HCT116 (cell line): ENCODE results near the gene IGFN1. TPM values are rescaled to one million over a fixed set of nuclear protein-coding genes. Genes with fewer than 3 reads are reported as not detected.

Source experiments
- ATAC-seq: fragments of 200-7000 bp; cut with Tn5 transposase; 2 replicates; pipeline ENCODE4 v1.9.1; 2020; ENCODE audit warnings: mild to moderate bottlenecking, moderate library complexity
- BruUV-seq: library from RNA; stranded (reverse); fragments of 400-500 nt; replicated peaks from 2 replicates; lab custom pipeline; 2021; lab: Mats Ljungman, UMichigan
- CTCF ChIA-PET: fragments of 300-600 bp; sonication (Branson Sonifier 250); formaldehyde crosslinking; loops from one replicate; lab custom pipeline; 2021; ENCODE audit warnings: antibody characterized with exemption; lab: Charles Lee
- POLR2A ChIA-PET: fragments of 300-600, 350-600 bp; sonication (Branson Sonifier 250); formaldehyde crosslinking; loops from one replicate; lab custom pipeline; 2021; ENCODE audit warnings: antibody characterized with exemption; lab: Charles Lee
- RAD21 ChIA-PET, 2 experiments: fragments of 300-600 bp; sonication (Branson Sonifier 250); formaldehyde crosslinking; loops; one replicate each; lab custom pipeline; 2023; ENCODE audit warnings: low total read pairs in 2 of 2; ENCODE audit not compliant: uncharacterized antibody in 2 of 2, unreplicated experiment in 2 of 2, low non-redundant PET in 1 of 2; lab: Charles Lee
- DNase-seq: peaks from one replicate; pipeline ENCODE4 v3.0.0-alpha.2; 2010; ENCODE audit warnings: low read depth, low spot score
- H2AFZ ChIP-seq: fragments of 200-600 bp; shearing (Covaris generic), sonication (generic); 2 replicates; pipeline ENCODE4 v1.6.1; 2017; ENCODE audit warnings: low read depth, mixed run types, mixed read lengths, antibody characterized with exemption, low read length; ENCODE audit not compliant: poor library complexity, severe bottlenecking
- H3K27ac ChIP-seq: 2 replicates; pipeline ENCODE4 v1.5.1; 2012; ENCODE audit warnings: low read depth, low read length
- H3K27me3 ChIP-seq: fragments of 200-600 bp; sonication (generic); 2 replicates; pipeline ENCODE4 v1.6.1; 2016; ENCODE audit warnings: mixed run types, low read length, mixed read lengths; ENCODE audit not compliant: insufficient read depth
- H3K36me3 ChIP-seq, 2 experiments: fragments of 200-500 bp in 1 of 2; fragments of 200-600 bp in 1 of 2; sonication (Bioruptor generic) in 1 of 2; sonication (generic) in 1 of 2; 2 replicates each; pipeline versions ENCODE4 v1.5.1 to v1.6.1; 2014 to 2016; ENCODE audit warnings: low read length in 2 of 2, inconsistent platforms in 1 of 2, mixed read lengths in 1 of 2, mixed run types in 1 of 2; ENCODE audit not compliant: insufficient read depth in 2 of 2, control insufficient read depth in 1 of 2
- H3K4me1 ChIP-seq, 2 experiments: fragments of 200-600 bp in 1 of 2; sonication (generic) in 1 of 2; 2 replicates each; pipeline versions ENCODE4 v1.5.1 to v1.6.1; 2012 to 2017; ENCODE audit warnings: low read length in 2 of 2, inconsistent platforms in 1 of 2, mild to moderate bottlenecking in 1 of 2, mixed read lengths in 1 of 2, mixed run types in 1 of 2, moderate library complexity in 1 of 2; ENCODE audit not compliant: insufficient read depth in 2 of 2, control insufficient read depth in 1 of 2
- H3K4me2 ChIP-seq: fragments of 200-600 bp; sonication (generic); 2 replicates; pipeline ENCODE4 v1.6.1; 2017; ENCODE audit warnings: mixed run types, low read length, mixed read lengths
- H3K4me3 ChIP-seq, 2 experiments: fragments of 200-600 bp in 1 of 2; sonication (generic) in 1 of 2; replicated peaks in 1 of 2; 2 replicates each; pipeline ENCODE4 v1.5.1; 2011 to 2016; ENCODE audit warnings: low read length in 2 of 2, control low read depth in 1 of 2, low read depth in 1 of 2, mild to moderate bottlenecking in 1 of 2, mixed read lengths in 1 of 2, mixed run types in 1 of 2
- H3K79me2 ChIP-seq: fragments of 200-600 bp; sonication (generic); 2 replicates; pipeline ENCODE4 v1.6.1; 2017; ENCODE audit warnings: mild to moderate bottlenecking, mixed run types, low read length, moderate library complexity, mixed read lengths; ENCODE audit not compliant: insufficient read depth
- H3K9ac ChIP-seq: fragments of 200-600 bp; sonication (generic); 2 replicates; pipeline ENCODE4 v1.6.1; 2016; ENCODE audit warnings: low read length, mixed read lengths
- H3K9me2 ChIP-seq: fragments of 200-600 bp; sonication (generic), shearing (Covaris generic); 2 replicates; pipeline ENCODE4 v1.6.1; 2017; ENCODE audit warnings: mixed run types, mild to moderate bottlenecking, moderate library complexity; ENCODE audit not compliant: insufficient read depth
- H3K9me3 ChIP-seq, 2 experiments: fragments of 200-500 bp in 1 of 2; fragments of 200-600 bp in 1 of 2; sonication (Bioruptor generic) in 1 of 2; sonication (generic) in 1 of 2; 2 replicates each; pipeline ENCODE4 v1.6.1; 2014 to 2017; ENCODE audit warnings: low read length in 2 of 2, mixed read lengths in 2 of 2, inconsistent platforms in 1 of 2, low read depth in 1 of 2, mild to moderate bottlenecking in 1 of 2, mixed run types in 1 of 2, moderate library complexity in 1 of 2; ENCODE audit not compliant: control insufficient read depth in 1 of 2, insufficient read depth in 1 of 2
- H4K20me1 ChIP-seq: fragments of 200-600 bp; sonication (generic), shearing (Covaris generic); 2 replicates; pipeline ENCODE4 v1.6.1; 2017; ENCODE audit warnings: mixed run types, mild to moderate bottlenecking, moderate library complexity; ENCODE audit not compliant: insufficient read depth
- ATF3 ChIP-seq: IDR thresholded peaks from 2 replicates; pipeline ENCODE4 v1.6.1; 2012
- CEBPB ChIP-seq: IDR thresholded peaks from 2 replicates; pipeline ENCODE4 v1.6.1; 2012; ENCODE audit warnings: low read depth
- CTCF ChIP-seq, 3 experiments: fragments of 200-600 bp in 1 of 3; sonication (generic) in 1 of 3; IDR thresholded peaks in 2 of 3; conservative IDR thresholded peaks in 1 of 3; 2 replicates each; pipeline ENCODE4 v1.5.1; 2012 to 2017; ENCODE audit warnings: low read depth in 2 of 3, low read length in 2 of 3, antibody characterized with exemption in 1 of 3, borderline replicate concordance in 1 of 3, control low read depth in 1 of 3, mild to moderate bottlenecking in 1 of 3, mixed read lengths in 1 of 3, mixed run types in 1 of 3, moderate library complexity in 1 of 3; ENCODE audit not compliant: insufficient read depth in 1 of 3
- EZH2phosphoT487 ChIP-seq: fragments of 200-600 bp; IDR thresholded peaks from 2 replicates; pipeline ENCODE4 v1.6.1; 2018; ENCODE audit warnings: antibody characterized with exemption, borderline replicate concordance
- FOSL1 ChIP-seq: IDR thresholded peaks from 2 replicates; pipeline ENCODE4 v1.6.1; 2012; ENCODE audit warnings: low read depth
- POLR2AphosphoS5 ChIP-seq: IDR thresholded peaks from 2 replicates; pipeline ENCODE4 v1.6.1; 2011; ENCODE audit warnings: mild to moderate bottlenecking, low read depth, low read length, moderate library complexity
- TCF7L2 ChIP-seq: IDR thresholded peaks from 2 replicates; pipeline ENCODE4 v1.7.0; 2011; ENCODE audit warnings: borderline replicate concordance, inconsistent platforms; ENCODE audit not compliant: insufficient read depth, insufficient read length; ENCODE audit errors: extremely low read depth
- ZNF274 ChIP-seq: fragments of 200-500 bp; sonication (Bioruptor generic); IDR thresholded peaks from 2 replicates; pipeline ENCODE4 v1.6.1; 2014; ENCODE audit warnings: mild to moderate bottlenecking, low read depth, low read length, inconsistent platforms
- intact Hi-C: fragments of 100-400 bp; cut with micrococcal nuclease; formaldehyde crosslinking; loops from 2 replicates; pipeline ENCODE4 v1.10.0; 2022
- total RNA-seq: library from RNA; stranded (reverse); gene quantifications from one replicate; pipeline ENCODE4 v1.2.1, GENCODE V29; 2021; ENCODE audit not compliant: unreplicated experiment

IGFN1 gene
- total RNA-seq, 1 experiment from 2014 or later = not detected

- Histone ChIP-seq H3K9ac (no peak overlapping the region), H3K27me3 (peaks cover 5% of the 10 kb centered on the region; the same call in 1 of the 2 replicates), H4K20me1 (no peaks in the 10 kb centered on the region), H3K9me3 (no peaks in the 10 kb centered on the region), H2AFZ (no peak overlapping the region), H3K9me2 (no peaks in the 10 kb centered on the region), H3K4me3 (no peak overlapping the region), H3K4me2 (no peak overlapping the region), H3K79me2 (no peaks in the 10 kb centered on the region), H3K4me1 (no peaks in the 10 kb centered on the region), H3K36me3 (no peaks in the 10 kb centered on the region), H3K27ac (no peak overlapping the region)
- intact Hi-C loops = no loop called here
- BruUV-seq = no TSS peak
- ChIA-PET RAD21 (no interaction called here), POLR2A (no interaction called here), CTCF (no interaction called here)
- TF ChIP-seq CTCF (IDR thresholded peaks at IDR 0.05 in 2 of 3, conservative IDR thresholded peaks at IDR 0.05 in 1 of 3; ENCODE audit: borderline replicate concordance in 1 of 3, insufficient read depth in 1 of 3, low read depth in 2 of 3, low read length in 2 of 3) (no peak), ZNF274 (no peak), POLR2AphosphoS5 (no peak), FOSL1 (no peak), TCF7L2 (no peak)
- ATAC-seq (no peak), DNase-seq (no peak)
These were observed 25.9 kb downstream of the IGFN1 start for GRCh38 chr1:201216395-201217085.

GRCh38 chr1:201217146-201217545 lies 26.5 kb downstream of the IGFN1 start:
- ATAC-seq (no peak), DNase-seq (no peak)
- POLR2A ChIA-PET = no interaction called here
- no TSS peak for BruUV-seq
- Histone ChIP-seq H3K4me1 (no peaks in the 10 kb centered on the region), H2AFZ (no peak overlapping the region), H3K79me2 (no peaks in the 10 kb centered on the region), H3K9me2 (no peaks in the 10 kb centered on the region), H3K9me3 (no peaks in the 10 kb centered on the region), H3K27me3 (peaks cover under 1% of the 10 kb centered on the region; the same call in 1 of the 2 replicates), H3K9ac (no peak overlapping the region), H3K27ac (no peak overlapping the region), H3K36me3 (no peaks in the 10 kb centered on the region), H3K4me2 (no peak overlapping the region), H4K20me1 (no peaks in the 10 kb centered on the region), H3K4me3 (no peak overlapping the region)
- TF ChIP-seq CEBPB = no peak
- TF ChIP-seq ATF3 = no peak
- no peak for TF ChIP-seq EZH2phosphoT487
- no peak for TF ChIP-seq ZNF274
- intact Hi-C loops = no loop called here
- CTCF ChIA-PET = no interaction called here
- RAD21 ChIA-PET = no interaction called here
